Endothelial cell of umbilical vein (primary cell): ENCODE results near the gene ACAA2. TPM values are rescaled to one million over a fixed set of nuclear protein-coding genes. Genes with fewer than 3 reads are reported as not detected.

Experiments
- BruUV-seq: library from RNA; stranded (reverse); fragments of 400-500 nt; replicated peaks from 2 replicates; lab custom pipeline; 2021; lab: Mats Ljungman, UMichigan
- CTCF ChIA-PET: fragments of 300-600, 350-600 bp; sonication (Branson Sonifier 250); formaldehyde crosslinking; loops from one replicate; lab custom pipeline; 2021; ENCODE audit warnings: antibody characterized with exemption, inconsistent platforms; lab: Charles Lee
- POLR2A ChIA-PET: fragments of 300-600, 350-600 bp; sonication (Branson Sonifier 250); formaldehyde crosslinking; loops from one replicate; lab custom pipeline; 2021; ENCODE audit warnings: antibody characterized with exemption, inconsistent platforms; lab: Charles Lee
- DNase-seq: peaks from one replicate; pipeline ENCODE4 v3.0.0-alpha.2; 2011; ENCODE audit warnings: low read depth, low spot score
- FAIRE-seq: peaks from 2 replicates; lab custom pipeline; 2011; peaks lifted over from hg19 to GRCh38; lab: Jason Lieb, UNC
- H2AFZ ChIP-seq: 2 replicates; pipeline ENCODE4 v1.6.0; 2012; ENCODE audit warnings: low read depth, low read length, control low read depth, inconsistent platforms
- H3K27ac ChIP-seq: 2 replicates; pipeline ENCODE4 v1.5.1; 2011; ENCODE audit warnings: low read depth, mild to moderate bottlenecking, control low read depth, low read length, moderate library complexity; ENCODE audit not compliant: insufficient read depth
- H3K27me3 ChIP-seq, 2 experiments: 2 replicates each; pipeline versions ENCODE4 v1.6.0 to v1.6.1; 2011; ENCODE audit warnings: low read length in 2 of 2, mixed read lengths in 1 of 2; ENCODE audit not compliant: control insufficient read depth in 2 of 2, insufficient read depth in 2 of 2
- H3K36me3 ChIP-seq, 2 experiments: 2 replicates in 1 of 2; 3 replicates in 1 of 2; pipeline ENCODE4 v1.5.1; 2011; ENCODE audit warnings: low read length in 2 of 2, mild to moderate bottlenecking in 1 of 2, moderate library complexity in 1 of 2; ENCODE audit not compliant: control insufficient read depth in 2 of 2, insufficient read depth in 2 of 2; ENCODE audit errors: extremely low read depth in 1 of 2
- H3K4me1 ChIP-seq: 3 replicates; pipeline ENCODE4 v1.5.1; 2011; ENCODE audit warnings: mild to moderate bottlenecking, low read length; ENCODE audit not compliant: control insufficient read depth, insufficient read depth; ENCODE audit errors: extremely low read depth
- H3K4me2 ChIP-seq: 2 replicates; pipeline ENCODE4 v1.6.1; 2011; ENCODE audit warnings: low read length, control low read depth, mixed read lengths; ENCODE audit not compliant: insufficient read depth
- H3K4me3 ChIP-seq, 3 experiments: fragments of 200-600 bp in 1 of 3; sonication (generic), shearing (Covaris generic) in 1 of 3; replicated peaks in 1 of 3; 2 replicates each; pipeline ENCODE4 v1.5.1; 2011 to 2016; ENCODE audit warnings: control low read depth in 3 of 3, low read length in 3 of 3, mild to moderate bottlenecking in 2 of 3, inconsistent platforms in 1 of 3, low read depth in 1 of 3, moderate library complexity in 1 of 3; ENCODE audit not compliant: insufficient read depth in 1 of 3
- H3K79me2 ChIP-seq: 2 replicates; pipeline ENCODE4 v1.6.0; 2012; ENCODE audit warnings: low read length, inconsistent platforms; ENCODE audit not compliant: control insufficient read depth, insufficient read depth
- H3K9ac ChIP-seq: replicated peaks from 2 replicates; pipeline ENCODE3; 2011; ENCODE audit warnings: low read length, control low read depth; ENCODE audit not compliant: insufficient read depth; ENCODE audit errors: extremely low read depth
- H3K9me1 ChIP-seq: replicated peaks from 3 replicates; pipeline ENCODE4 v1.6.0; 2011; ENCODE audit warnings: mild to moderate bottlenecking, low read length; ENCODE audit not compliant: control insufficient read depth, insufficient read depth; ENCODE audit errors: extremely low read depth
- H3K9me3 ChIP-seq: replicated peaks from 2 replicates; pipeline ENCODE4 v1.5.1; 2012; ENCODE audit warnings: low read length, inconsistent platforms; ENCODE audit not compliant: control insufficient read depth, insufficient read depth
- H4K20me1 ChIP-seq: replicated peaks from 2 replicates; pipeline ENCODE3; 2011; ENCODE audit warnings: mild to moderate bottlenecking, low read length; ENCODE audit not compliant: control insufficient read depth, insufficient read depth; ENCODE audit errors: extremely low read depth
- CTCF ChIP-seq, 2 donors: IDR thresholded peaks; 1 replicate in 1 of 2; 2 replicates in 1 of 2; pipeline ENCODE4 v1.5.1; 2011; ENCODE audit warnings: low read length in 2 of 2, mild to moderate bottlenecking in 2 of 2, moderate library complexity in 2 of 2, control low read depth in 1 of 2, inconsistent platforms in 1 of 2, low read depth in 1 of 2; ENCODE audit not compliant: insufficient read depth in 1 of 2; ENCODE audit errors: extremely low read depth in 1 of 2
- EZH2 ChIP-seq: IDR thresholded peaks from 2 replicates; pipeline ENCODE4 v1.6.1; 2012; ENCODE audit warnings: borderline replicate concordance, low read depth, mild to moderate bottlenecking, moderate library complexity, low read length, inconsistent platforms; ENCODE audit not compliant: severe bottlenecking
- FOS ChIP-seq: IDR thresholded peaks from 2 replicates; pipeline ENCODE4 v1.6.1; 2011; ENCODE audit warnings: mild to moderate bottlenecking, low read length, moderate library complexity, borderline replicate concordance; ENCODE audit not compliant: insufficient read depth
- JUN ChIP-seq: IDR thresholded peaks from 2 replicates; pipeline ENCODE4 v1.6.1; 2011; ENCODE audit warnings: borderline replicate concordance, low read depth; ENCODE audit not compliant: insufficient read length, insufficient read depth
- MYC ChIP-seq: IDR thresholded peaks from one replicate; pipeline ENCODE4 v1.6.1; 2011; ENCODE audit warnings: mild to moderate bottlenecking, low read depth, low read length
- POLR2AphosphoS5 ChIP-seq: IDR thresholded peaks from 2 replicates; pipeline ENCODE4 v1.6.1; 2012; ENCODE audit warnings: low read depth, mild to moderate bottlenecking, control low read depth, low read length, moderate library complexity; ENCODE audit not compliant: insufficient read depth
- dilution Hi-C: fragments of 300-500 bp; cut with MboI; formaldehyde crosslinking; loops from one replicate; pipeline ENCODE4 v1.15.0; 2019; ENCODE audit warnings: low sequenced_read_pairs; ENCODE audit not compliant: extremely low pct_ligation_motif_present
- intact Hi-C: fragments of 100-400 bp; cut with micrococcal nuclease; formaldehyde crosslinking; loops from one replicate; pipeline ENCODE4 v1.10.0; 2022
- polyA plus RNA-seq, 4 experiments: library from polyadenylated mRNA; depleted of rRNA in 3 of 4; stranded (reverse) in 3 of 4; unstranded in 1 of 4; fragments of >200 nt; gene quantifications; 2 replicates each; pipeline versions ENCODE4 v1.2.1 to v1.2.3, GENCODE V29; 2011 to 2012; ENCODE audit warnings: missing spikeins in 1 of 4
- total RNA-seq: library from RNA; stranded (reverse); gene quantifications from 2 replicates; pipeline ENCODE4 v1.2.3, GENCODE V29; 2021
- TF ChIP-seq, protein P1 (sequence below): IDR thresholded peaks from 2 replicates; pipeline ENCODE4 v1.6.1; 2011; ENCODE audit not compliant: insufficient read depth, insufficient read length

ACAA2 gene
- total and polyA plus RNA-seq, 2 donors (not counting 3 experiments of a cell fraction or from before 2014, with no cell fraction given), result 18.6 to 44.9 TPM

GRCh38 chr18:49766646-49767045 is 46.7 kb downstream of the ACAA2 start:
- intact Hi-C loops (no loop called here), dilution Hi-C loops (no loop called here)
- no peaks in the 10 kb centered on the region for H3K79me2 ChIP-seq
- no peak overlapping the region for H3K9ac ChIP-seq
- no peak overlapping the region for H3K4me2 ChIP-seq
- no peaks in the 10 kb centered on the region for H3K9me1 ChIP-seq
- H3K27ac ChIP-seq, result no peak overlapping the region
- BruUV-seq, result no TSS peak
- no peak overlapping the region for H3K4me3 ChIP-seq
- DNase-seq (no peak), FAIRE-seq (no peak)
- TF ChIP-seq CTCF (IDR thresholded peaks at IDR 0.05; ENCODE audit: extremely low read depth in 1 of 2, insufficient read depth in 1 of 2, low read depth in 1 of 2, low read length in 2 of 2) (no peak), FOS (no peak), EZH2 (no peak), JUN (no peak), MYC (no peak), POLR2AphosphoS5 (no peak)
- TF ChIP-seq, protein P1, sequence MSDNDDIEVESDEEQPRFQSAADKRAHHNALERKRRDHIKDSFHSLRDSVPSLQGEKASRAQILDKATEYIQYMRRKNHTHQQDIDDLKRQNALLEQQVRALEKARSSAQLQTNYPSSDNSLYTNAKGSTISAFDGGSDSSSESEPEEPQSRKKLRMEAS, result no peak
- no peaks in the 10 kb centered on the region for H4K20me1 ChIP-seq
- CTCF ChIA-PET, result interaction anchor here (1.2 to 5.7 kb wide), 7 partner anchors 36 to 256 kb away, joined by 3 to 46 read pairs (median 6); no protein-coding TSS in a partner anchor
- no peaks in the 10 kb centered on the region for H3K27me3 ChIP-seq
- H2AFZ ChIP-seq, result no peak overlapping the region
- no peaks in the 10 kb centered on the region for H3K4me1 ChIP-seq
- H3K9me3 ChIP-seq, result no peaks in the 10 kb centered on the region
- POLR2A ChIA-PET, result no interaction called here
- no peaks in the 10 kb centered on the region for H3K36me3 ChIP-seq
